CD4-positive, alpha-beta T cell (primary cell): ENCODE data around the gene SHROOM2. TPM values are rescaled to one million over a fixed set of nuclear protein-coding genes. Genes with fewer than 3 reads are reported as not detected.

ENCODE experiments used
- ATAC-seq: fragments of 200-7000 bp; cut with Tn5 transposase; one replicate; pipeline ENCODE4 v1.10.0; 2022; ENCODE audit warnings: mild to moderate bottlenecking; ENCODE audit not compliant: poor library complexity
- CTCF ChIA-PET: fragments of 350-600 bp; sonication (Branson Sonifier 250); formaldehyde crosslinking; loops from one replicate; lab custom pipeline; 2021; ENCODE audit warnings: antibody characterized with exemption, inconsistent platforms; lab: Charles Lee
- POLR2A ChIA-PET: fragments of 350-600 bp; sonication (Branson Sonifier 250); formaldehyde crosslinking; loops from one replicate; lab custom pipeline; 2021; ENCODE audit warnings: antibody characterized with exemption, inconsistent platforms; lab: Charles Lee
- DNase-seq, 14 experiments: peaks; one replicate each; pipeline ENCODE4 v3.0.0-alpha.2; 2013 to 2020; ENCODE audit warnings: mixed read lengths in 2 of 14
- H3K27ac ChIP-seq, 2 donors: one replicate each; pipeline versions ENCODE4 v1.5.1 to v1.7.0; 2013; ENCODE audit warnings: low read length in 2 of 2, low read depth in 1 of 2, mild to moderate bottlenecking in 1 of 2
- H3K27me3 ChIP-seq, 2 experiments: 1 replicate in 1 of 2; 2 replicates in 1 of 2; pipeline versions ENCODE4 v1.6.1 to v1.7.0; 2013; ENCODE audit warnings: low read length in 2 of 2, control low read depth in 1 of 2, mild to moderate bottlenecking in 1 of 2, moderate library complexity in 1 of 2; ENCODE audit not compliant: insufficient read depth in 2 of 2, control insufficient read depth in 1 of 2
- H3K36me3 ChIP-seq: one replicate; pipeline ENCODE4 v1.6.1; 2013; ENCODE audit warnings: low read length, control low read depth; ENCODE audit not compliant: insufficient read depth
- H3K4me1 ChIP-seq: one replicate; pipeline ENCODE4 v1.6.1; 2013; ENCODE audit warnings: low read length, control low read depth; ENCODE audit not compliant: insufficient read depth
- H3K4me3 ChIP-seq: one replicate; pipeline ENCODE4 v1.5.1; 2013; ENCODE audit warnings: mild to moderate bottlenecking, low read length, moderate library complexity
- H3K9me3 ChIP-seq, 2 experiments: 1 replicate in 1 of 2; 2 replicates in 1 of 2; pipeline versions ENCODE4 v1.6.1 to v1.7.0; 2013; ENCODE audit warnings: low read length in 2 of 2, mild to moderate bottlenecking in 2 of 2, control low read depth in 1 of 2, moderate library complexity in 1 of 2; ENCODE audit not compliant: control insufficient read depth in 1 of 2, insufficient read depth in 1 of 2
- H3K27ac Mint-ChIP-seq: one replicate; pipeline ENCODE4 v1.8.0; 2020; ENCODE audit warnings: mixed read lengths
- H3K27me3 Mint-ChIP-seq: one replicate; pipeline ENCODE4 v1.8.0; 2021; ENCODE audit warnings: mixed read lengths
- H3K36me3 Mint-ChIP-seq: one replicate; pipeline ENCODE4 v1.8.0; 2021; ENCODE audit warnings: low read depth, mixed read lengths
- H3K4me1 Mint-ChIP-seq: one replicate; pipeline ENCODE4 v1.8.0; 2021; ENCODE audit warnings: low read depth, mixed read lengths
- H3K4me3 Mint-ChIP-seq: one replicate; pipeline ENCODE4 v1.8.0; 2020; ENCODE audit warnings: mild to moderate bottlenecking, mixed read lengths
- H3K9me3 Mint-ChIP-seq: one replicate; pipeline ENCODE4 v1.8.0; 2020; ENCODE audit warnings: mixed read lengths
- intact Hi-C, 2 experiments: fragments of 100-400 bp; cut with DNase I in 1 of 2; cut with micrococcal nuclease in 1 of 2; formaldehyde crosslinking; loops; one replicate each; pipeline versions ENCODE4 v1.15.1 to v1.9.0; 2023 to 2025; cut with DNase I, micrococcal nuclease
- total RNA-seq, 174 experiments: library from RNA in 2 of 174; stranded (reverse) in 2 of 174; gene quantifications; one replicate each; pipeline ENCODE4 v1.2.3 and lab custom pipeline; 2021 to 2026
- TF ChIP-seq, protein P1 (sequence below): fragments of 200-600 bp; IDR thresholded peaks from one replicate; pipeline ENCODE4 v1.8.0; 2022; ENCODE audit warnings: antibody characterized with exemption, mild to moderate bottlenecking

SHROOM2 gene
- total RNA-seq, 2 experiments from 2014 or later = not detected

DNA sequence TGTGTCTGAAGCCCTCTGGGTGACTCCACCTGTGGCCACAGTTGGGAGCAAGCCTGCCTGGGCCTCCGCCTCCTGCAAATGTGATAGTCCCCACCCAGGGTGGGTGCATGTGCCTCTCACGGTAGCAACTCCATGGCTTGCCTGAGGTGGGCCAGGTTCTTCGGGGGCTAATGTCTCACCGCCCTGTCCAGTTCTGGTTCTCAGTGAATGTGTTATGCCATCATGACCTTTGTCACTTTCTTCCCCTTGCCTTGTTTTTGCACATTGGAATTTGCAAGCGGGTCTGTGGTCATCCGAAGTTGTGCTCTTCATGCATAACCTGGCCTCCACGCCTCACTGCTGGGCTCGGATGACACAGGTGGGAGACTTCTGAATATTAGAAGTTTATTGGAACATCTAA lies 39.7 kb downstream of the SHROOM2 start:
- H3K4me1 Mint-ChIP-seq = no peaks in the 10 kb centered on the region
- no peaks in the 10 kb centered on the region for H3K36me3 ChIP-seq
- no peaks in the 10 kb centered on the region for H3K9me3 Mint-ChIP-seq
- H3K27me3 Mint-ChIP-seq = peaks cover 4% of the 10 kb centered on the region
- H3K9me3 ChIP-seq = no peaks in the 10 kb centered on the region
- H3K27me3 ChIP-seq = no peaks in the 10 kb centered on the region
- DNase-seq (no peak), ATAC-seq (no peak)
- H3K4me3 Mint-ChIP-seq = no peak overlapping the region
- ChIA-PET POLR2A (no interaction called here), CTCF (no interaction called here)
- H3K27ac Mint-ChIP-seq = no peak overlapping the region
- TF ChIP-seq, protein P1, sequence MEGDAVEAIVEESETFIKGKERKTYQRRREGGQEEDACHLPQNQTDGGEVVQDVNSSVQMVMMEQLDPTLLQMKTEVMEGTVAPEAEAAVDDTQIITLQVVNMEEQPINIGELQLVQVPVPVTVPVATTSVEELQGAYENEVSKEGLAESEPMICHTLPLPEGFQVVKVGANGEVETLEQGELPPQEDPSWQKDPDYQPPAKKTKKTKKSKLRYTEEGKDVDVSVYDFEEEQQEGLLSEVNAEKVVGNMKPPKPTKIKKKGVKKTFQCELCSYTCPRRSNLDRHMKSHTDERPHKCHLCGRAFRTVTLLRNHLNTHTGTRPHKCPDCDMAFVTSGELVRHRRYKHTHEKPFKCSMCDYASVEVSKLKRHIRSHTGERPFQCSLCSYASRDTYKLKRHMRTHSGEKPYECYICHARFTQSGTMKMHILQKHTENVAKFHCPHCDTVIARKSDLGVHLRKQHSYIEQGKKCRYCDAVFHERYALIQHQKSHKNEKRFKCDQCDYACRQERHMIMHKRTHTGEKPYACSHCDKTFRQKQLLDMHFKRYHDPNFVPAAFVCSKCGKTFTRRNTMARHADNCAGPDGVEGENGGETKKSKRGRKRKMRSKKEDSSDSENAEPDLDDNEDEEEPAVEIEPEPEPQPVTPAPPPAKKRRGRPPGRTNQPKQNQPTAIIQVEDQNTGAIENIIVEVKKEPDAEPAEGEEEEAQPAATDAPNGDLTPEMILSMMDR = no peak
- H3K4me3 ChIP-seq = no peak overlapping the region
- no peaks in the 10 kb centered on the region for H3K4me1 ChIP-seq
- no peaks in the 10 kb centered on the region for H3K36me3 Mint-ChIP-seq
- intact Hi-C loops = no loop called here
- no peak overlapping the region for H3K27ac ChIP-seq

DNA sequence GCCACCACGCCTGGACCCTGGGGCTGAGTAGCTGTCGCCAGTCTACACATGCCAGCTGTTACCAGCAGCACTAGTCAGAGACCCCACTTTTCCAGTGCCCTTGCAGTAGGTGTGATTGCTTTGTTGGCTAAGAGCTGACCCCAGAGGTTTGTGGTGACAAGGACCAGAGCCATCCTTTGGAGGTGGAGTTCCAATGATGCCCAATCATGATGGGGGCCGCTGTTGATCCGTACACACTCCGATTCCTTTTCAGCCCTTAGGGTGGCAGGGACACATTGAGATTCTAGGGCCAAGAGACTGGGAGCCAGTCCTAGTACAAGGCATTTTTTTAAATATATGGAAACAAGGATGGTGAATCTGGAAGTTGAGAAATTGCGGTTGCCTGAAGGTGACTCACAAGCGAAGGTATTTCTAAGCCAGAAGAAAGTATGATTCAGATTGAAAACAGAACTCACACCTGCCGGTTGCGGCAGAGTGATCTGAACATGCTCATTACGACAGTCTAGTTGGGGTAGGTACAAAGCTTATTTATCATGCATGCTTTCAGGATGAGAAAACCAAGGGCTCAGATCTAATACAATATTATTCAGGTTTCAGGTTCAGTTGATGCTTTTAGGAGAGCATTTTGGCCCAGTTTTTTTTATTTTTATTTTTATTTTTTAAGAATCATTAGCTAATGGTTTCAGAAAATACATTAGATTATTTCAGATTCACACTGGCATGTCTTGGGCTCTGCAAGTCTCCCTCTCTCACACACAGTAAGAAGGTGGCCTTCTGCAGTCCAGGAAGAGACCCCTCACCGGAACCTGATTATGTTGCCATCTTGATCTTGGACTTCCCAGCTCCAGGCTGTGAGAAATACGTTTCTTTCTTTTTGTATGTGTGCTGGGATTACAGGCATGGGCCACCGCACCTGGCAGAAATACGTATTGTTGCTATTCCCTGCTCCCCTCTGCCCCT lies 43.4 kb downstream of the SHROOM2 start:
- H3K36me3 ChIP-seq = no peaks in the 10 kb centered on the region
- H3K27me3 ChIP-seq = no peaks in the 10 kb centered on the region
- no peak overlapping the region for H3K4me3 ChIP-seq
- TF ChIP-seq, protein P1 = no peak
- H3K27ac ChIP-seq = no peak overlapping the region
- intact Hi-C loops = no loop called here
- ATAC-seq = no peak
- Mint-ChIP-seq H3K36me3 (no peaks in the 10 kb centered on the region), H3K27me3 (no peaks in the 10 kb centered on the region), H3K4me1 (no peaks in the 10 kb centered on the region), H3K4me3 (no peak overlapping the region), H3K27ac (no peak overlapping the region), H3K9me3 (no peaks in the 10 kb centered on the region)
- ChIA-PET CTCF (no interaction called here), POLR2A (no interaction called here)
- H3K4me1 ChIP-seq = no peaks in the 10 kb centered on the region
- no peak for DNase-seq
- peaks cover 0 to 4% of the 10 kb centered on the region in 2 experiments for H3K9me3 ChIP-seq

DNA sequence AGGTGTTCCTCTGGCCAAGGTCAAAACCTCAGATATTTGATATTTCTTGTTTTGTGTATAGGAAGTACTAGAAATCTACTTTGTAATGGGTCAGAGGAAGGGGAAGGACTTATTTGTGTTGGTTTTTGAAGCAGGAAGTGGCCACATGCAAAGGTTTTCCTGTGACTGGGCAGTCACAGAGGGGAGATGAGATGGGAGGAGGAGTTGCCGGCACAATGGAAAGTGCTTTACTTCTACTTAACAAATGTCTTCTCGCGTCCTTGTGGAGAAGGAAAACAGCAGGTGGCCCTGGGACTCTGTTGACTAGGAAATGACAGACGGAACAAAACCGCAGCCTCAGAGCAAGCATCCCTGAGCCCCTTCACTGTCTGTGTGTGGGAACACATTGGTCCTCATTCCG lies 46.6 kb downstream of the SHROOM2 start:
- POLR2A ChIA-PET = no interaction called here
- CTCF ChIA-PET = no interaction called here
- H3K4me3 ChIP-seq = no peak overlapping the region
- no peaks in the 10 kb centered on the region for H3K36me3 ChIP-seq
- Mint-ChIP-seq H3K4me1 (no peaks in the 10 kb centered on the region), H3K9me3 (no peaks in the 10 kb centered on the region), H3K4me3 (no peak overlapping the region), H3K36me3 (no peaks in the 10 kb centered on the region), H3K27ac (no peak overlapping the region), H3K27me3 (no peaks in the 10 kb centered on the region)
- no peaks in the 10 kb centered on the region for H3K27me3 ChIP-seq
- H3K4me1 ChIP-seq = no peaks in the 10 kb centered on the region
- TF ChIP-seq, protein P1 = no peak
- DNase-seq (no peak), ATAC-seq (no peak)
- intact Hi-C loops = no loop called here
- H3K27ac ChIP-seq = no peak overlapping the region
- peaks cover 0 to 7% of the 10 kb centered on the region in 2 experiments for H3K9me3 ChIP-seq
